GM23338 (cell line): Measurements from ENCODE around the gene GPR176. TPM values are rescaled to one million over a fixed set of nuclear protein-coding genes. Genes with fewer than 3 reads are reported as not detected.

Source experiments
- ATAC-seq: fragments of 200-7000 bp; cut with Tn5 transposase; 3 replicates; pipeline ENCODE4 v1.9.1; 2020
- DNase-seq: peaks from one replicate; pipeline ENCODE4 v3.0.0-alpha.2; 2015; ENCODE audit warnings: low spot score
- H2AFZ ChIP-seq: fragments of 200-600 bp; sonication (generic); 2 replicates; pipeline ENCODE4 v1.8.0; 2016; ENCODE audit warnings: antibody characterized with exemption, mild to moderate bottlenecking, moderate library complexity
- H3F3A ChIP-seq: fragments of 200-600 bp; sonication (generic); replicated peaks from 2 replicates; pipeline ENCODE4 v1.8.0; 2017; ENCODE audit warnings: antibody characterized with exemption, mixed run types, low read depth
- H3K27ac ChIP-seq: fragments of 200-600 bp; sonication (generic); 2 replicates; pipeline ENCODE4 v1.6.1; 2016; ENCODE audit warnings: low read depth
- H3K27me3 ChIP-seq: fragments of 200-600 bp; sonication (generic); 2 replicates; pipeline ENCODE4 v1.8.0; 2016; ENCODE audit warnings: mild to moderate bottlenecking, mixed run types, moderate library complexity; ENCODE audit not compliant: insufficient read depth
- H3K36me3 ChIP-seq: fragments of 200-600 bp; sonication (generic); 2 replicates; pipeline ENCODE4 v1.8.0; 2016; ENCODE audit warnings: mild to moderate bottlenecking; ENCODE audit not compliant: insufficient read depth
- H3K4me1 ChIP-seq: fragments of 200-600 bp; sonication (generic); 2 replicates; pipeline ENCODE4 v1.8.0; 2016; ENCODE audit warnings: mild to moderate bottlenecking, moderate library complexity; ENCODE audit not compliant: insufficient read depth
- H3K4me2 ChIP-seq: fragments of 200-600 bp; sonication (generic); 2 replicates; pipeline ENCODE4 v1.7.1; 2017; ENCODE audit warnings: mixed run types
- H3K4me3 ChIP-seq: fragments of 200-600 bp; sonication (generic); 2 replicates; pipeline ENCODE4 v1.6.1; 2016; ENCODE audit warnings: mixed run types
- H3K79me2 ChIP-seq: fragments of 200-600 bp; sonication (generic); replicated peaks from 2 replicates; pipeline ENCODE4 v1.8.0; 2017; ENCODE audit warnings: mild to moderate bottlenecking; ENCODE audit not compliant: insufficient read depth
- H3K9me2 ChIP-seq: fragments of 200-600 bp; sonication (generic); 2 replicates; pipeline ENCODE4 v1.8.0; 2017; ENCODE audit not compliant: insufficient read depth
- H4K20me1 ChIP-seq: fragments of 200-600 bp; sonication (generic); replicated peaks from 2 replicates; pipeline ENCODE4 v1.8.0; 2017; ENCODE audit warnings: mild to moderate bottlenecking; ENCODE audit not compliant: insufficient read depth
- H3K27ac Mint-ChIP-seq: 2 replicates; pipeline ENCODE4 v1.8.0; 2020; ENCODE audit warnings: inconsistent platforms, mild to moderate bottlenecking, moderate library complexity, mixed read lengths
- H3K27me3 Mint-ChIP-seq: 3 replicates; pipeline ENCODE4 v1.8.0; 2022; ENCODE audit warnings: low read depth, mild to moderate bottlenecking, moderate library complexity, mixed read lengths, inconsistent platforms; ENCODE audit not compliant: insufficient read depth, poor library complexity
- H3K36me3 Mint-ChIP-seq: 3 replicates; pipeline ENCODE4 v1.8.0; 2021; ENCODE audit warnings: low read depth, mild to moderate bottlenecking, inconsistent platforms, moderate library complexity, mixed read lengths
- H3K4me1 Mint-ChIP-seq: 3 replicates; pipeline ENCODE4 v1.8.0; 2020; ENCODE audit warnings: mild to moderate bottlenecking, inconsistent platforms, mixed read lengths
- H3K4me3 Mint-ChIP-seq: 3 replicates; pipeline ENCODE4 v1.8.0; 2021; ENCODE audit warnings: moderate library complexity, mild to moderate bottlenecking, inconsistent platforms, mixed read lengths
- H3K9me3 Mint-ChIP-seq: 3 replicates; pipeline ENCODE4 v1.8.0; 2020; ENCODE audit warnings: moderate library complexity, mild to moderate bottlenecking, inconsistent platforms, mixed read lengths
- CTCF ChIP-seq, 2 experiments: fragments of 200-600 bp in 1 of 2; sonication (generic) in 1 of 2; conservative IDR thresholded peaks; 2 replicates each; pipeline versions ENCODE4 v1.5.1 to v1.6.1; 2016 to 2017; ENCODE audit warnings: antibody characterized with exemption in 2 of 2, low read depth in 2 of 2, mild to moderate bottlenecking in 2 of 2, moderate library complexity in 1 of 2
- EZH2phosphoT487 ChIP-seq: fragments of 200-600 bp; sonication (generic); IDR thresholded peaks from one replicate; pipeline ENCODE4 v1.8.1; 2018; ENCODE audit warnings: antibody characterized with exemption; ENCODE audit not compliant: unreplicated experiment
- POLR2AphosphoS5 ChIP-seq: IDR thresholded peaks from 2 replicates; pipeline ENCODE4 v1.6.1; 2016; ENCODE audit warnings: antibody characterized with exemption, low read depth
- REST ChIP-seq: IDR thresholded peaks from one replicate; pipeline ENCODE4 v1.6.1; 2018; ENCODE audit warnings: antibody characterized with exemption; ENCODE audit not compliant: unreplicated experiment
- ZNF114 ChIP-seq: fragments of 250-450 bp; sonication (Bioruptor Pico); IDR thresholded peaks from 2 replicates; pipeline ENCODE4 v1.5.0; 2020; ENCODE audit warnings: mild to moderate bottlenecking, moderate library complexity
- ZNF331 ChIP-seq: fragments of 250-450 bp; sonication (Bioruptor Pico); IDR thresholded peaks from 2 replicates; pipeline ENCODE4 v1.5.0; 2020; ENCODE audit warnings: low read depth, mild to moderate bottlenecking, moderate library complexity
- polyA plus RNA-seq: library from polyadenylated mRNA; unstranded; fragments of >200 nt; fragmentation: Nextera tagmentation; extraction: Ambion mirVana; gene quantifications from 2 replicates; pipeline ENCODE4 v1.2.1, GENCODE V29; 2016
- total RNA-seq: library from RNA; depleted of rRNA; stranded (reverse); fragments of >200 nt; shearing (Covaris generic); gene quantifications from 2 replicates; pipeline ENCODE4 v1.2.3, GENCODE V29; 2014
- TF ChIP-seq, protein P1 (sequence below): IDR thresholded peaks from 2 replicates; pipeline ENCODE4 v1.6.1; 2016; ENCODE audit warnings: antibody characterized with exemption
- TF ChIP-seq, protein P2 (sequence below): fragments of 250-450 bp; sonication (Bioruptor Pico); IDR thresholded peaks from 2 replicates; pipeline ENCODE4 v1.5.0; 2020; ENCODE audit warnings: mild to moderate bottlenecking, moderate library complexity

The GPR176 gene
- total and polyA plus RNA-seq, 2 experiments from 2014 or later: 60.0 to 248 TPM

GRCh38 chr15:39823634-39824033, 96.4 kb downstream of the GPR176 start:
- Histone ChIP-seq H4K20me1 (peaks cover 25% of the 10 kb centered on the region), H2AFZ (no peak overlapping the region), H3K4me2 (no peak overlapping the region), H3K4me3 (no peak overlapping the region), H3K36me3 (no peaks in the 10 kb centered on the region), H3K9me2 (peaks cover 14% of the 10 kb centered on the region; the same call in 1 of the 2 replicates), H3F3A (no peaks in the 10 kb centered on the region; the same call in none of the 2 replicates), H3K27me3 (no peaks in the 10 kb centered on the region), H3K27ac (no peak overlapping the region), H3K4me1 (peaks cover 54% of the 10 kb centered on the region), H3K79me2 (peaks cover 100% of the 10 kb centered on the region)
- Mint-ChIP-seq H3K27ac (no peak overlapping the region), H3K4me1 (peaks cover 68% of the 10 kb centered on the region), H3K27me3 (peaks cover 1% of the 10 kb centered on the region), H3K36me3 (peaks cover 35% of the 10 kb centered on the region), H3K9me3 (peaks cover 8% of the 10 kb centered on the region; the same call in 2 of the 3 replicates), H3K4me3 (no peak overlapping the region)
- ATAC-seq (peak; percentile 30), DNase-seq (peak; percentile 38)
- TF ChIP-seq POLR2AphosphoS5 (no peak), CTCF (conservative IDR thresholded peaks at IDR 0.05; ENCODE audit: low read depth in 2 of 2) (peak; percentile 43 to 48), EZH2phosphoT487 (no peak)
- TF ChIP-seq, protein P1, sequence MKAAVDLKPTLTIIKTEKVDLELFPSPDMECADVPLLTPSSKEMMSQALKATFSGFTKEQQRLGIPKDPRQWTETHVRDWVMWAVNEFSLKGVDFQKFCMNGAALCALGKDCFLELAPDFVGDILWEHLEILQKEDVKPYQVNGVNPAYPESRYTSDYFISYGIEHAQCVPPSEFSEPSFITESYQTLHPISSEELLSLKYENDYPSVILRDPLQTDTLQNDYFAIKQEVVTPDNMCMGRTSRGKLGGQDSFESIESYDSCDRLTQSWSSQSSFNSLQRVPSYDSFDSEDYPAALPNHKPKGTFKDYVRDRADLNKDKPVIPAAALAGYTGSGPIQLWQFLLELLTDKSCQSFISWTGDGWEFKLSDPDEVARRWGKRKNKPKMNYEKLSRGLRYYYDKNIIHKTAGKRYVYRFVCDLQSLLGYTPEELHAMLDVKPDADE: no peak

DNA sequence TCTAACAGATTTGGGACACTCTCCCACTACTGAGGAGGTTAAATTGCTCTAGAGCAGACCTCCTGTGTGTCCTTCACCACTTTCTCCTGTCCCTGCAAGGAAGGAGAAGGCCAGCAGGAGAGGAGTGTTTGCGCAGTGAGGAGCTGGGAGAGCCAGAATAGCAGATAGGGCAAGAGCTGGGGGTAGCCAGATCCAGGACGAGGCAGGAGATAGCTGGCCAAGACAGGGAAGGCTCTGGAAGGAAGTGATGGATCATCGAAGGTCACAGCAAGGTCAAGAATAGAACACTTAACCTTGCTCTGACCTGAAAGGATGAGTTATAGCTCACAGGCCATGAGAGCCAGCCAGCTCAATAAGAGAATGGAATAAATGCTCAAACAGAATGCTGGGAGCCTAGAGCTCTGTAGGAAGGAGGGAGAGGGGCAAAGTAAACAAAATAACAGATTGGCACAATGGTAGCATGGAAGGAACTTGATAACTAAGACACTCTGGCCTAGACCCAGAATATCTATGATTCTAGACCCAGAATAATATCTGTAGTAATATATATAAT, 99.9 kb downstream of the GPR176 start:
- H2AFZ ChIP-seq: no peak overlapping the region
- no peak for ATAC-seq
- H3K36me3 ChIP-seq: no peaks in the 10 kb centered on the region
- peaks cover 14% of the 10 kb centered on the region; the same call in 1 of the 2 replicates for H3K9me2 ChIP-seq
- H3F3A ChIP-seq: no peaks in the 10 kb centered on the region; the same call in 1 of the 2 replicates
- H3K4me2 ChIP-seq: no peak overlapping the region; the same call in 1 of the 2 replicates
- no peaks in the 10 kb centered on the region for H3K27me3 ChIP-seq
- H3K9me3 Mint-ChIP-seq: peaks cover 8% of the 10 kb centered on the region; the same call in 2 of the 3 replicates
- no peak overlapping the region for H3K4me3 ChIP-seq
- peak overlapping the region; percentile 57; the same call in 1 of the 2 replicates for H3K27ac ChIP-seq
- H3K4me1 ChIP-seq: peaks cover 53% of the 10 kb centered on the region
- H3K27ac Mint-ChIP-seq: peak overlapping the region; percentile 74
- H3K79me2 ChIP-seq: peaks cover 100% of the 10 kb centered on the region
- peaks cover 65% of the 10 kb centered on the region for H3K4me1 Mint-ChIP-seq
- H3K4me3 Mint-ChIP-seq: no peak overlapping the region
- DNase-seq: no peak
- H3K27me3 Mint-ChIP-seq: peaks cover 2% of the 10 kb centered on the region
- peaks cover 23% of the 10 kb centered on the region for H3K36me3 Mint-ChIP-seq
- H4K20me1 ChIP-seq: peaks cover 25% of the 10 kb centered on the region
- TF ChIP-seq ZNF331 (CRISPR knock-in tag): no peak
- no peak for TF ChIP-seq REST
- TF ChIP-seq ZNF114 (CRISPR knock-in tag): no peak
- TF ChIP-seq, protein P2, sequence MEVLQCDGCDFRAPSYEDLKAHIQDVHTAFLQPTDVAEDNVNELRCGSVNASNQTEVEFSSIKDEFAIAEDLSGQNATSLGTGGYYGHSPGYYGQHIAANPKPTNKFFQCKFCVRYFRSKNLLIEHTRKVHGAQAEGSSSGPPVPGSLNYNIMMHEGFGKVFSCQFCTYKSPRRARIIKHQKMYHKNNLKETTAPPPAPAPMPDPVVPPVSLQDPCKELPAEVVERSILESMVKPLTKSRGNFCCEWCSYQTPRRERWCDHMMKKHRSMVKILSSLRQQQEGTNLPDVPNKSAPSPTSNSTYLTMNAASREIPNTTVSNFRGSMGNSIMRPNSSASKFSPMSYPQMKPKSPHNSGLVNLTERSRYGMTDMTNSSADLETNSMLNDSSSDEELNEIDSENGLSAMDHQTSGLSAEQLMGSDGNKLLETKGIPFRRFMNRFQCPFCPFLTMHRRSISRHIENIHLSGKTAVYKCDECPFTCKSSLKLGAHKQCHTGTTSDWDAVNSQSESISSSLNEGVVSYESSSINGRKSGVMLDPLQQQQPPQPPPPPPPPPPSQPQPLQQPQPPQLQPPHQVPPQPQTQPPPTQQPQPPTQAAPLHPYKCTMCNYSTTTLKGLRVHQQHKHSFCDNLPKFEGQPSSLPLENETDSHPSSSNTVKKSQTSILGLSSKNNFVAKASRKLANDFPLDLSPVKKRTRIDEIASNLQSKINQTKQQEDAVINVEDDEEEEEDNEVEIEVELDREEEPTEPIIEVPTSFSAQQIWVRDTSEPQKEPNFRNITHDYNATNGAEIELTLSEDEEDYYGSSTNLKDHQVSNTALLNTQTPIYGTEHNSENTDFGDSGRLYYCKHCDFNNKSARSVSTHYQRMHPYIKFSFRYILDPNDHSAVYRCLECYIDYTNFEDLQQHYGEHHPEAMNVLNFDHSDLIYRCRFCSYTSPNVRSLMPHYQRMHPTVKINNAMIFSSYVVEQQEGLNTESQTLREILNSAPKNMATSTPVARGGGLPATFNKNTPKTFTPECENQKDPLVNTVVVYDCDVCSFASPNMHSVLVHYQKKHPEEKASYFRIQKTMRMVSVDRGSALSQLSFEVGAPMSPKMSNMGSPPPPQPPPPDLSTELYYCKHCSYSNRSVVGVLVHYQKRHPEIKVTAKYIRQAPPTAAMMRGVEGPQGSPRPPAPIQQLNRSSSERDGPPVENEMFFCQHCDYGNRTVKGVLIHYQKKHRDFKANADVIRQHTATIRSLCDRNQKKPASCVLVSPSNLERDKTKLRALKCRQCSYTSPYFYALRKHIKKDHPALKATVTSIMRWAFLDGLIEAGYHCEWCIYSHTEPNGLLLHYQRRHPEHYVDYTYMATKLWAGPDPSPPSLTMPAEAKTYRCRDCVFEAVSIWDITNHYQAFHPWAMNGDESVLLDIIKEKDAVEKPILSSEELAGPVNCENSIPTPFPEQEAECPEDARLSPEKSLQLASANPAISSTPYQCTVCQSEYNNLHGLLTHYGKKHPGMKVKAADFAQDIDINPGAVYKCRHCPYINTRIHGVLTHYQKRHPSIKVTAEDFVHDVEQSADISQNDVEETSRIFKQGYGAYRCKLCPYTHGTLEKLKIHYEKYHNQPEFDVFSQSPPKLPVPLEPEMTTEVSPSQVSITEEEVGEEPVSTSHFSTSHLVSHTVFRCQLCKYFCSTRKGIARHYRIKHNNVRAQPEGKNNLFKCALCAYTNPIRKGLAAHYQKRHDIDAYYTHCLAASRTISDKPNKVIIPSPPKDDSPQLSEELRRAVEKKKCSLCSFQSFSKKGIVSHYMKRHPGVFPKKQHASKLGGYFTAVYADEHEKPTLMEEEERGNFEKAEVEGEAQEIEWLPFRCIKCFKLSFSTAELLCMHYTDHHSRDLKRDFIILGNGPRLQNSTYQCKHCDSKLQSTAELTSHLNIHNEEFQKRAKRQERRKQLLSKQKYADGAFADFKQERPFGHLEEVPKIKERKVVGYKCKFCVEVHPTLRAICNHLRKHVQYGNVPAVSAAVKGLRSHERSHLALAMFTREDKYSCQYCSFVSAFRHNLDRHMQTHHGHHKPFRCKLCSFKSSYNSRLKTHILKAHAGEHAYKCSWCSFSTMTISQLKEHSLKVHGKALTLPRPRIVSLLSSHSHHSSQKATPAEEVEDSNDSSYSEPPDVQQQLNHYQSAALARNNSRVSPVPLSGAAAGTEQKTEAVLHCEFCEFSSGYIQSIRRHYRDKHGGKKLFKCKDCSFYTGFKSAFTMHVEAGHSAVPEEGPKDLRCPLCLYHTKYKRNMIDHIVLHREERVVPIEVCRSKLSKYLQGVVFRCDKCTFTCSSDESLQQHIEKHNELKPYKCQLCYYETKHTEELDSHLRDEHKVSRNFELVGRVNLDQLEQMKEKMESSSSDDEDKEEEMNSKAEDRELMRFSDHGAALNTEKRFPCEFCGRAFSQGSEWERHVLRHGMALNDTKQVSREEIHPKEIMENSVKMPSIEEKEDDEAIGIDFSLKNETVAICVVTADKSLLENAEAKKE (CRISPR knock-in tag): no peak; the same call in 1 of the 2 replicates
